GM10266 (cell line): ENCODE results near the gene MED12L.

Experiments
- DNase-seq: peaks from one replicate; pipeline ENCODE4 v3.0.0; 2012; ENCODE audit errors: extremely low spot score
- CTCF ChIP-seq: IDR thresholded peaks from 2 replicates; pipeline ENCODE4 v1.5.1; 2012; ENCODE audit warnings: mild to moderate bottlenecking, low read depth; ENCODE audit not compliant: control insufficient read depth, insufficient read depth; ENCODE audit errors: missing control alignments

Gene MED12L

GRCh38 chr3:151398895-151399294, 313.4 kb downstream of the MED12L start:
- no peak for DNase-seq
- no peak for TF ChIP-seq CTCF

GRCh38 chr3:151400341-151400740, 314.9 kb downstream of the MED12L start:
- no peak for DNase-seq
- TF ChIP-seq CTCF, result no peak

- TF ChIP-seq CTCF, result no peak
- no peak for DNase-seq
Observed at GRCh38 chr3:151402349-151402748, 316.9 kb downstream of the MED12L start.

- TF ChIP-seq CTCF, result no peak
- DNase-seq, result no peak
Observed at GRCh38 chr3:151403246-151403645, 317.8 kb downstream of the MED12L start.

- TF ChIP-seq CTCF, result no peak
- DNase-seq, result peak; percentile 21
Observed at GRCh38 chr3:151404316-151404715, 318.9 kb downstream of the MED12L start.

GRCh38 chr3:151407928-151408327, 322.5 kb downstream of the MED12L start:
- DNase-seq, result no peak
- no peak for TF ChIP-seq CTCF

GRCh38 chr3:151410891-151411559, 325.6 kb downstream of the MED12L start:
- DNase-seq, result no peak
- no peak for TF ChIP-seq CTCF
